Activated naive CD8-positive, alpha-beta T cell treated with anti-CD3 and anti-CD28 coated beads, Interleukin-2, amount 10 ng/mL, durations not matched to agents 7 days and 5 days (primary cell): Measurements from ENCODE around the gene USP6NL. TPM values are rescaled to one million over a fixed set of nuclear protein-coding genes. Genes with fewer than 3 reads are reported as not detected.
A peak's percentile ranks its signal among the peaks of the same experiment; 100 is the strongest.

Source experiments
- ATAC-seq: fragments of 150-1000 bp; cut with Tn5 transposase; one replicate; pipeline ENCODE4 v1.10.0; 2021; ENCODE audit warnings: low read depth, moderate library complexity
- POLR2A ChIA-PET: fragments of 350-600 bp; sonication (Branson Sonifier 250); formaldehyde crosslinking; loops from one replicate; lab custom pipeline; 2021; ENCODE audit warnings: antibody characterized with exemption; lab: Charles Lee
- DNase-seq: peaks from one replicate; pipeline ENCODE4 v3.0.0; 2021
- H3K27ac Mint-ChIP-seq: one replicate; pipeline ENCODE4 v1.8.0; 2022; ENCODE audit warnings: mild to moderate bottlenecking, mixed read lengths
- H3K27me3 Mint-ChIP-seq: one replicate; pipeline ENCODE4 v1.8.0; 2022; ENCODE audit warnings: mild to moderate bottlenecking, moderate library complexity, mixed read lengths
- H3K36me3 Mint-ChIP-seq: one replicate; pipeline ENCODE4 v1.8.0; 2021; ENCODE audit warnings: mild to moderate bottlenecking, mixed read lengths
- H3K4me1 Mint-ChIP-seq: one replicate; pipeline ENCODE4 v1.8.0; 2021; ENCODE audit warnings: mixed read lengths
- H3K4me3 Mint-ChIP-seq: one replicate; pipeline ENCODE4 v1.8.0; 2022; ENCODE audit warnings: mild to moderate bottlenecking, moderate library complexity, mixed read lengths
- H3K9me3 Mint-ChIP-seq: one replicate; pipeline ENCODE4 v1.8.0; 2021; ENCODE audit warnings: mixed read lengths
- total RNA-seq, 2 experiments: library from RNA; stranded (reverse); gene quantifications; one replicate each; pipeline ENCODE4 v1.2.3, GENCODE V29; 2021

USP6NL gene
- total RNA-seq, 2 experiments from 2014 or later: 4.4 to 5.6 TPM

DNA sequence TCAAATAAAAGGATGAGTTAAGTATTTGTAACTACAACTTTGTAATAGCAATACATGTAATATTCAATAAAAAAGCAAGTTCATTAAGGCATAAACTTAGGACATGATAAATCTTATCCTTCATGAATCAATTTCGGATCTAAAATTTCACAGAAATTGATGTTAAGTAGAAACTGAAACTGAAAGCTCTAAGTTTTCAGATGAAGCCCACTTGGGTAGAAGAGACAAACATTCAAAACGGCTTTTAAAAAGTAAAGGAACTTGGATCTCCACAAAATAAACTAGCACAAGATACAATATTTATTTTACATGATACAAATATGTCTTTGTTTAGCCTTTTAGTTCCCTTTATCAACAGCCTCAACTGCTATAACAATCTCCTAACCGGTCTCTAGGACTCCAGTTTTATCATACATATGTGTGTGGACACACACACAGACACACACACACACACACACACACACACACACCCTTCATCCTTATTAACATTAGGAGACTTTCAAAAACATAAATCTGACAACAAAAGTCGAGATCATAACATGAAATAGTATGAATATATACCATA lies 83.7 kb downstream of the USP6NL start:
- POLR2A ChIA-PET: interaction anchor here (0.5 kb wide), 1 partner anchor 80 kb away, joined by 3 read pairs; no protein-coding TSS in a partner anchor
- peak overlapping the region; percentile 70 for H3K27ac Mint-ChIP-seq
- peak overlapping the region; percentile 70 for H3K4me3 Mint-ChIP-seq
- H3K36me3 Mint-ChIP-seq: peaks cover 5% of the 10 kb centered on the region
- peak; percentile 36 for ATAC-seq
- H3K27me3 Mint-ChIP-seq: no peaks in the 10 kb centered on the region
- no peaks in the 10 kb centered on the region for H3K9me3 Mint-ChIP-seq
- peaks cover 18% of the 10 kb centered on the region for H3K4me1 Mint-ChIP-seq
- DNase-seq: no peak

DNA sequence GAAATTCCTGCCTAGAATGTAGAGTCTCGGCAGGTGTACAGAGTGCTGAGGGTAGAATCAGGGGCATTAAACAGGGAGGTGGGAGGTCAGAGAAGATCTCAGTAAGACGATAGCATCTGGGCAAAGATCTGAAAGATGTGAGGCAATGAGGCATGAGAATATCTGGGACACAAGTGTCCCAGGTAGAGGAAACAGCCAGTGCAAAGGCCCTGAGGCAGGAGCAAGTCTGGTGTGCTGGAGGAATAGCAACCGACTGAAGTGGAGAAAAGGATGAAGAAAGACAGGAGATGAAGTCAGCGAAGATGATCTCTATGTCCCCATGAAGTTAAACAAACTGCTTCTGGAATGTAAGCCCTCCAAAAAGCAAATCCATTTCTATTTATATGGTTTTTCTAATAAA lies 84.4 kb downstream of the USP6NL start:
- DNase-seq (no peak), ATAC-seq (no peak)
- POLR2A ChIA-PET: interaction anchor here (0.5 kb wide), 1 partner anchor 81 kb away, joined by 3 read pairs; no protein-coding TSS in a partner anchor
- Mint-ChIP-seq H3K4me1 (peaks cover 16% of the 10 kb centered on the region), H3K36me3 (peaks cover 5% of the 10 kb centered on the region), H3K4me3 (peak overlapping the region; percentile 23), H3K27me3 (no peaks in the 10 kb centered on the region), H3K9me3 (no peaks in the 10 kb centered on the region), H3K27ac (no peak overlapping the region)

DNA sequence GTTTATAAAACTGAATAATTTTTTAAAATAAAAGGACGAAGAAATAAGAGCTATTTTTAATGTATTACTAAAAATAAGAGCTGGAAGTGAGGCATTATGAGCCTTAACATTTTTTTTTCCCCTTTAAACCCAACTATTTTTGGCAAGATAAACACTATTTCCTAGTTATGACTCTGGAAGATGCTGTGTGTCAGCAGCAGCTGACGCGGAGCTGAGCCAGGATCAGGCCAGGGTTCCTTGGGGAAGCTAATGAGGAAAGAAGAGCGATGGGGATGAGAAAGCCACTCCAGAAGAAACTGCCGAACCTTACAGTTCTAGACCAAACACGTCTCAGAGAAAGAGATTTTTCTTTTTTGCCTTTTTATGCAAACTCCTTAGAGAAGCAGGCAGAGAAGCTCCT lies 85.9 kb downstream of the USP6NL start:
- H3K4me3 Mint-ChIP-seq: no peak overlapping the region
- peaks cover 5% of the 10 kb centered on the region for H3K36me3 Mint-ChIP-seq
- no peaks in the 10 kb centered on the region for H3K27me3 Mint-ChIP-seq
- no peaks in the 10 kb centered on the region for H3K9me3 Mint-ChIP-seq
- POLR2A ChIA-PET: interaction anchor here (0.6 to 0.9 kb wide), 2 partner anchors 76 to 123 kb away, joined by 4 to 5 read pairs; no protein-coding TSS in a partner anchor
- peaks cover 16% of the 10 kb centered on the region for H3K4me1 Mint-ChIP-seq
- no peak overlapping the region for H3K27ac Mint-ChIP-seq
- ATAC-seq (no peak), DNase-seq (no peak)

DNA sequence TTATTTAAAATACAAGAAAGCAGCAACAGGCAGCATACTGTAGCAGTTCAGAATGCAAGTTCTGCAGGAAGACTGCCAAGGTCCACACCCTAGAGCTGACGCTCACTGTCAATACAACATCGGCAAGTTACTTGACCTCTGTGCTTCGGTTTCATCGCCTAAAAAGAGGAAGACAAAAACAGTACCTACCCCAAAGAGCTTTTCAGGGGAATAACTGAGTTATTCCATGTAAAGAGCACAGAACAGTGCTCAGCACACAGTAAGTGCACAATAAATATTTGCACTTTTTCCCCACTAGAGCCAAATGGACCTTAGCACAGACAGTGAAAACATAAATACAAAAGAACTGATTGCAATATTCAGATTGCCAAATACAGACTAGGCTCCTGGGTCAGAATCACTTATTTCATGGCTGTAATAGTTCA lies 88.6 kb downstream of the USP6NL start:
- H3K27me3 Mint-ChIP-seq: no peaks in the 10 kb centered on the region
- no peaks in the 10 kb centered on the region for H3K9me3 Mint-ChIP-seq
- POLR2A ChIA-PET: no interaction called here
- peaks cover 5% of the 10 kb centered on the region for H3K4me1 Mint-ChIP-seq
- H3K36me3 Mint-ChIP-seq: peaks cover 3% of the 10 kb centered on the region
- no peak overlapping the region for H3K4me3 Mint-ChIP-seq
- ATAC-seq (no peak), DNase-seq (no peak)
- no peak overlapping the region for H3K27ac Mint-ChIP-seq

DNA sequence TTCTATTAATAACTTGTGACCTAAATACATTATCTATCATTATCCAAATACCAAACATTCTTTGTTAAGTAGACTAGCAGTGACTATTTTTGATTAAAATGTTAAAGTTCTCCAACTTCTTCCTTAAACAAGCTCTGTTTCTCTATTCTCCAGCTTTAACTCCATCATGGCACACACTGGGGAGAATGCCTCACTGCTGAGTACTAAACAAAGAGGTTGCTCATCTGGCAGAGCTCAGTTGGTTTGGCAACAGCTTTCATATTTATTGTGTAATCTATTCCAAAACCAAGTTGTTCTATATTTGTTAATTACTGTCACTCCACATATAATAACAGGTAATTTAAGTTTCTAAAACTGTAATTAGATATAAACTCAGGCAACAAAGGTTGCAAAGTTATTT lies 89.6 kb downstream of the USP6NL start:
- no peak overlapping the region for H3K4me3 Mint-ChIP-seq
- DNase-seq (no peak), ATAC-seq (no peak)
- no peak overlapping the region for H3K27ac Mint-ChIP-seq
- peaks cover 8% of the 10 kb centered on the region for H3K4me1 Mint-ChIP-seq
- H3K9me3 Mint-ChIP-seq: no peaks in the 10 kb centered on the region
- peaks cover under 1% of the 10 kb centered on the region for H3K36me3 Mint-ChIP-seq
- POLR2A ChIA-PET: no interaction called here
- no peaks in the 10 kb centered on the region for H3K27me3 Mint-ChIP-seq

DNA sequence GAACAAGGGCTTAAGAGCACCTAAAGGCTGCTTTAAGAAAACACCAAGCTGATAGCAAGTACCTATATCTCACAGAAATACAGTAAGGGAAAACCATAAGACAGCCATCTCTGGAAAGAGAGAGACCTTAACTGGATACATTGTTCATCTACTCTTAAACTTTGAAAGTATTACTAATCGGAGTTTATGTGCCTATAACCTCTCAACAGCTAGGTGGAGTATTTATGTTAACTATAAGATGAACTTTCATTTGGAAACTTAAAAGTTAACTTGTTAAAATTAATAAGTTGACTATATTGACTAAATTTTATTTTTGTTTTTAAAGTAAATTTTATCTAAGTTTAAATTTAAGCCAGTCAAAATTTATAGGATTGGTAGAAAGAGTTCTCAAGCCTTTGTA lies 90.6 kb downstream of the USP6NL start:
- Mint-ChIP-seq H3K36me3 (no peaks in the 10 kb centered on the region), H3K4me1 (peaks cover 14% of the 10 kb centered on the region), H3K27me3 (no peaks in the 10 kb centered on the region), H3K27ac (no peak overlapping the region), H3K9me3 (no peaks in the 10 kb centered on the region), H3K4me3 (no peak overlapping the region)
- no peak for ATAC-seq
- POLR2A ChIA-PET: no interaction called here
- no peak for DNase-seq

DNA sequence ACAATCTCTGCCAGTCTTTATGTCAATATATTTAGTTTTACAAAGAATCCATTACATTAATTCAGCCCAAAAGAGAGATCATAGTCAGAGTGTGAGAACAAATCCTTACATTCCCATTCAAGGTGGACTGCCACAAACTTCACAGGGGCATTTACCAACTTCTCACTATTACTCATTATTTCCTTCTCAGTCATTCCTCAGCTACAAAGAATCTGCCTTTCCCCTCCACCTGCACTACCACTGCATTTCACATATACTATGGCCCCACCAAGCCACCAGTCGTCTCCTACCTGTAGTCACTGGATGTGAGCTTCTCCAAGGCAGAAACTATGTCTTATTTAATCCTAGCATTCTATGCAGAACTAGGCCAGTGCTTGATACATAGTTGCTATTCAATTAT lies 94.3 kb downstream of the USP6NL start:
- no peak overlapping the region for H3K4me3 Mint-ChIP-seq
- POLR2A ChIA-PET: no interaction called here
- ATAC-seq (no peak), DNase-seq (no peak)
- H3K4me1 Mint-ChIP-seq: peaks cover 17% of the 10 kb centered on the region
- H3K9me3 Mint-ChIP-seq: no peaks in the 10 kb centered on the region
- H3K36me3 Mint-ChIP-seq: no peaks in the 10 kb centered on the region
- H3K27me3 Mint-ChIP-seq: peaks cover 3% of the 10 kb centered on the region
- H3K27ac Mint-ChIP-seq: no peak overlapping the region

DNA sequence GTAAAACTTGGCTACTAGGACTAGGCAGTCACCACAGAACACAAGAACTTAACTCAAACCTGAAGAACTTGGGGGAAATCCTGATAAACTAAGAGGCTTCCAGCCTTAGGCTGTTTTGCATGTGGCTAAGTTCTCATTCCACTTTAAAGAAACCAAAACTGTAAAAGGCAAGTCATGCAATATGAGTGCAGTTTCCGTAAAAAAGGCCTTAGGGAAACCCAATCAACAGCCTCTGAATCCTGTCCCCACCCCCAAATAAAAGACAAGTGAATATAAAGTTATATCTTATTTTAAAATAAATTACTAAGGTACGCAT lies 95.1 kb downstream of the USP6NL start:
- POLR2A ChIA-PET: no interaction called here
- Mint-ChIP-seq H3K27ac (peak overlapping the region; percentile 13), H3K4me3 (no peak overlapping the region)

DNA sequence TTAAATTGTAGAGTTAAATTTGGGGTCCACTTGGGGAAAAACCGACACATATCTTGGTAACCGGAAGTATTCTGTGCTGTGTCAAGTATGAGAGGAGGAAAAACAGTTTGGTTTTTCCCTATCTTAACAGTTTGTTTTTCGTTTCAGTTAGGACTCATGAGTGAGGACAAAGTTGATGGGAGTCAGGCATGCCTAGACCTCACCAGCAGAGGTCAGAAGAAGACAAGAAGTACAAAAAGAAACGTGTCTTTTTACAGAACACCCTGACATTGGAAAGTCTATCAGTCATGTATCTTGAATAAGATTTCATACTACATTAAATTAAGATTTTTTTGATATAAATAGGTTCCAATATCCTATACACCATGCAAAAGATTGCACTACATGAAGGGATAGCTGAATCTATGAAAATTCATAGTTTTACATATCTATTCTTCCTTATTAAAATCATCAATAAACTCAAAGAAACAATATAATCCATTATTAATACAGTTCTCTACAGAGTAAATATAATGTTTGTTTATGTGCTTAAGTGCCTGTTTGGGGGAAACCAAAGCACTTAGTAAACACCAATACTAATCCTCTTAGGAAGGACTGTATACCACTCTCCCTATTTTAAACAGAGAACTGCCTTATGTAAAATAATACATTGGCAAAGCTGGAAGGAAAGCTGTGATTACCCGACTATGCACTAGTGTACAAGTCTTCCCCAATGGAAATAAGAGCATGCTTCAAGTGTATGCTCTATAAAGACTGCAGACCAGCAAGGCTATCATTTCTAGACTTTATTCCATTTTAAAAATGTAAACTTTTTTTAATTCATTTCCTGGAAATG lies 95.6 kb downstream of the USP6NL start:
- Mint-ChIP-seq H3K9me3 (no peaks in the 10 kb centered on the region), H3K4me3 (no peak overlapping the region), H3K27ac (peak overlapping the region; percentile 13), H3K4me1 (peaks cover 17% of the 10 kb centered on the region), H3K36me3 (no peaks in the 10 kb centered on the region), H3K27me3 (peaks cover 6% of the 10 kb centered on the region)
- POLR2A ChIA-PET: no interaction called here
- no peak for DNase-seq
- peak; percentile 71 for ATAC-seq

More for the DNA sequence above, 95.1 kb downstream of the USP6NL start:
- peaks cover 6% of the 10 kb centered on the region for H3K27me3 Mint-ChIP-seq
- ATAC-seq (peak; percentile 46), DNase-seq (no peak)
- no peaks in the 10 kb centered on the region for H3K36me3 Mint-ChIP-seq
- H3K4me1 Mint-ChIP-seq: peaks cover 17% of the 10 kb centered on the region
- no peaks in the 10 kb centered on the region for H3K9me3 Mint-ChIP-seq

DNA sequence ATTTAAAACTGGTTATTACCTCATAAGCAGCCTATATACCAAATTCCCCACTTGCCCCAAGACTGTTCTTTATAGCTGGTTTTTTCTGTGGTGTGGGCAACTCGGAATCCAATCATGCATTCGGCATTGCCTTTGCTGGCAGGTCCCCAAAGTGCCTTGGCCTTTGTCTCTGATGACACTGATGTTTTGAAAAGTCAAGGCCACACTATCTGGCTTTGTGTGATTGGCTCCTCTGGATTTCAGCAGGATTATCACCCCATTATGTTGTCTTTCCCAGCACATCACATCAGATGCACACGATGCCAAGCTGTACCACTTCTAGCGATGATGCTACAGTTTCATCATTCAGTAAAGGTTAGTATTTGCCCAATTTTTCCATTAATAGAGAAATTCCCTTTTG lies 97.7 kb downstream of the USP6NL start:
- DNase-seq: no peak
- Mint-ChIP-seq H3K27ac (no peak overlapping the region), H3K36me3 (no peaks in the 10 kb centered on the region), H3K27me3 (peaks cover 6% of the 10 kb centered on the region), H3K4me3 (no peak overlapping the region), H3K9me3 (no peaks in the 10 kb centered on the region), H3K4me1 (peaks cover 17% of the 10 kb centered on the region)
- POLR2A ChIA-PET: no interaction called here
- ATAC-seq: no peak

DNA sequence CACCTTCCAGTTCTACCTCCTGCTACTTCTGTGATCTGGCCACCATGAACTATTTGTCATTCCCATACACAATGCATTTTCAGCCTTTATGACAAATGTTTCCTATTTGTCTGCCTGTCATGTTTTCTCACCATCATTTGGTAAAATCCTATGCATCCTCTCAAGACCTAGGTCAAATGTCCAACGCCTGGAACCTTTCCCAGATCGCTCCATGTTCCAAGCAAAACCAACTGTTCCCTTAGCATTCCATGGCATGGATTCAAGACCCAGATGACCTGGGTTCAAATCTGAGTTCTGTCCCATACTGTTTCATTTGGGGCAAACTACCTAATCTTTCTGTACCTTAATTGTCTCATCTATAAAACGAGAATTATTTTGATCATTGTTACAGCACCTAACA lies 98.9 kb downstream of the USP6NL start:
- Mint-ChIP-seq H3K4me3 (no peak overlapping the region), H3K9me3 (no peaks in the 10 kb centered on the region), H3K36me3 (no peaks in the 10 kb centered on the region), H3K27me3 (peaks cover 6% of the 10 kb centered on the region), H3K27ac (no peak overlapping the region), H3K4me1 (peaks cover 17% of the 10 kb centered on the region)
- DNase-seq (no peak), ATAC-seq (no peak)
- POLR2A ChIA-PET: no interaction called here

DNA sequence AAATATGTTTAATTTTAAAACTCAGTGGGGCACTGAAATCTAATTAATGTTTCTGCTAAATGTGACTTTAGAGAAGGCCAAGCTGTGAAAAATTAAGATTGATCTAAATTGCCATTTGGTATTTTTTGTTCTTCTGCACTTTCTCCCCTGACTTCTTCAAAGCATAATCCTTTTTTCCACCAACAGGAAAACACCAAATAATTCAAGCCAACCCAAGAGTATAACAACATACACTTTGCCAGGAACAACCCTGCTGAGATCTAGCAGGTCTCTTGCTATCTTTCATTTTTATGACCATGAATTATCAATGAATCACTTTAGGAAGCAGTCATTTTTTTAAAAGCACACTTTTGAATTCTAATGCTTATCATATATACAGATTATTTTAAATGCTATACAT lies 100.1 kb downstream of the USP6NL start:
- Mint-ChIP-seq H3K4me3 (no peak overlapping the region), H3K9me3 (no peaks in the 10 kb centered on the region), H3K27me3 (peaks cover 6% of the 10 kb centered on the region), H3K36me3 (no peaks in the 10 kb centered on the region), H3K27ac (no peak overlapping the region), H3K4me1 (peaks cover 7% of the 10 kb centered on the region)
- ATAC-seq: no peak
- DNase-seq: no peak
- POLR2A ChIA-PET: no interaction called here

DNA sequence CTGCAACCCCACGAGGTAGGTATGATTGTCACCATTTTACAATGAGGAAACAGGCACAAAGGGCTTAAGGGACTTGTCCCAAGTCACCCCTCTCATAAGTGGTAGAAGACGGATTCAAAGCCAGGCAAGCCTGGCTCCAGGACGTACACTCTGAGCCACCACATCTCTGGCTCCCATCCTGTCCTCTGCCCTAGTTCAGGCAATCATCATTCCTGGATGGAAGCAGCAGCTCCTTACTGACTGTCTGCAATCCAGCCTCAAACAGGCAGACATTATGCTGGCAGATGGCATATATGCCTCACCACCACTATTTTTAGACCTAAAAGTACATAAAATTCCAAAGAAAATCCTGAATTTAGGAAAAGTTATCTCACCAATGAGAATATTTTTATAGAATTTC lies 100.7 kb downstream of the USP6NL start:
- no peak for DNase-seq
- no peak overlapping the region for H3K27ac Mint-ChIP-seq
- H3K4me3 Mint-ChIP-seq: no peak overlapping the region
- no peak for ATAC-seq
- peaks cover 6% of the 10 kb centered on the region for H3K27me3 Mint-ChIP-seq
- H3K36me3 Mint-ChIP-seq: no peaks in the 10 kb centered on the region
- POLR2A ChIA-PET: no interaction called here
- no peaks in the 10 kb centered on the region for H3K9me3 Mint-ChIP-seq
- H3K4me1 Mint-ChIP-seq: peaks cover 4% of the 10 kb centered on the region

DNA sequence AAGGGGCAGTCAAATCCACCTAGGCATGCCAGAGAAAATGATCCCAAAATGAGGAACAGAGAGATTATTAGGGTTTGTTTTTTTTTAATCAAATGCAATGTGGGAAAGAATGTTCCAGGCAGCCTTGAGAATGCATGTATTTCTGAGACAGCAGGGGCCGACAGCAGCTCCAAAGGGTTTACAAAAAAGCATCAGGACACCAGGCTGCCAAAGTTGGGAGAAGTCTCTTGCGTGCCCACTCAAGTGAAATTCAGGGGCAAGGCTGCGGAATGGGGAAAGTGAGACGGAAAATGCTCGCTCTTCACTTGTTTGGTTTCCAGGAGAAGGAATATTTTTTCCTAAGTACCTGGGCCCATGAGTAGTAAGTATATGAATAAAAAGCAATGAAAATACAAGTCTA lies 101.2 kb downstream of the USP6NL start:
- DNase-seq: no peak
- H3K9me3 Mint-ChIP-seq: no peaks in the 10 kb centered on the region
- no peak overlapping the region for H3K4me3 Mint-ChIP-seq
- H3K27me3 Mint-ChIP-seq: peaks cover 6% of the 10 kb centered on the region
- H3K36me3 Mint-ChIP-seq: no peaks in the 10 kb centered on the region
- no peak overlapping the region for H3K27ac Mint-ChIP-seq
- ATAC-seq: no peak
- peaks cover under 1% of the 10 kb centered on the region for H3K4me1 Mint-ChIP-seq
- POLR2A ChIA-PET: no interaction called here
